ENCODE results near the gene TSSC4.

The TSSC4 gene

GRCh38 chr11:2446590-2447252 lies 46.2 kb downstream of the TSSC4 start:
- Histone ChIP-seq H3K4me3 (replicated peaks; ENCODE audit: low read depth, low read length) (no peak overlapping the region), H3K27me3 (replicated peaks; ENCODE audit: control insufficient read depth, insufficient read depth, low read length) (peaks cover 2% of the 10 kb centered on the region), H3K36me3 (ENCODE audit: control insufficient read depth, insufficient read depth, low read length) (no peaks in the 10 kb centered on the region)
- no peak for TF ChIP-seq CTCF (IDR thresholded peaks at IDR 0.05; ENCODE audit: insufficient read depth, low read length, poor library complexity, severe bottlenecking)
- no peak for DNase-seq (ENCODE audit: extremely low read depth, insufficient read length)

DNA sequence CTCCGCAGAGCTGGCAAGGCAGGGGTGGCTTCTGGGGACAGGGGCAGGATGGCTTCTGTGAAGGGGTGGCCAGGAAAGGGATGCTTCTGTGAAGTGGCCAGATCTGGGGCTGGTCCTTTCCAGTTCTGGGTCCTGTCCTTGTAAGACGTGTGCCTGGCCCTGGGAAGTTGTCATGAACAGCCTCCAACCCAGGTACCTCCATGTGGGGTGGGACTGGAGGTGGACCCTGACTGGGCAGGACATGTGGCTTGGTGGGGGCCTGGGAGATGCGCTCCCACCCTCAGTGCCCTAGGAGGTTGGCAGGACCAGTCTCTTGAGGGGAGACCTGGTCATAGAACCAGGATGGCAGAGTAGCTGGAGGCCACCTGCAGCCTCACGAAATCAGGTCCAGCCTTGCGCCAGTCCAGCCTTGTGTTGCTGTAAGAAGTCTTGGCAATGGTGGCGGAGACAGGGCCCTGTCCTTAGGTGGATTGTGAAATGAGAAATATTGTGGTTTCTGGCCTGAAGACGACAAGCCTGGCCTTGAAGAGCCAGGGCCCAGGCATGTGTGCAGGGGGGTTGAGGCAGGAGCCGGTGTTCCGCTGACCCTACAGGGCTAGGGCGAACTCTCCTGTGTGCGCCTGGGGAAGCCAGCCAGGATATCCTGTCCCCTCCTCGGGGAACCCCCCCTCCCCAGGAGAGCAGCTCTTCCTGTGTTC lies 46.9 kb downstream of the TSSC4 start:
- Histone ChIP-seq H3K27me3 (replicated peaks; ENCODE audit: control insufficient read depth, insufficient read depth, low read length) (peaks cover 2% of the 10 kb centered on the region), H3K4me3 (replicated peaks; ENCODE audit: low read depth, low read length) (no peak overlapping the region), H3K36me3 (ENCODE audit: control insufficient read depth, insufficient read depth, low read length) (no peaks in the 10 kb centered on the region)
- DNase-seq (ENCODE audit: extremely low read depth, insufficient read length) = no peak
- no peak for TF ChIP-seq CTCF (IDR thresholded peaks at IDR 0.05; ENCODE audit: insufficient read depth, low read length, poor library complexity, severe bottlenecking)

GRCh38 chr11:2447951-2448650 lies 47.6 kb downstream of the TSSC4 start:
- Histone ChIP-seq H3K36me3 (ENCODE audit: control insufficient read depth, insufficient read depth, low read length) (no peaks in the 10 kb centered on the region), H3K27me3 (replicated peaks; ENCODE audit: control insufficient read depth, insufficient read depth, low read length) (peaks cover 2% of the 10 kb centered on the region), H3K4me3 (replicated peaks; ENCODE audit: low read depth, low read length) (no peak overlapping the region)
- DNase-seq (ENCODE audit: extremely low read depth, insufficient read length) = no peak
- no peak for TF ChIP-seq CTCF (IDR thresholded peaks at IDR 0.05; ENCODE audit: insufficient read depth, low read length, poor library complexity, severe bottlenecking)

DNA sequence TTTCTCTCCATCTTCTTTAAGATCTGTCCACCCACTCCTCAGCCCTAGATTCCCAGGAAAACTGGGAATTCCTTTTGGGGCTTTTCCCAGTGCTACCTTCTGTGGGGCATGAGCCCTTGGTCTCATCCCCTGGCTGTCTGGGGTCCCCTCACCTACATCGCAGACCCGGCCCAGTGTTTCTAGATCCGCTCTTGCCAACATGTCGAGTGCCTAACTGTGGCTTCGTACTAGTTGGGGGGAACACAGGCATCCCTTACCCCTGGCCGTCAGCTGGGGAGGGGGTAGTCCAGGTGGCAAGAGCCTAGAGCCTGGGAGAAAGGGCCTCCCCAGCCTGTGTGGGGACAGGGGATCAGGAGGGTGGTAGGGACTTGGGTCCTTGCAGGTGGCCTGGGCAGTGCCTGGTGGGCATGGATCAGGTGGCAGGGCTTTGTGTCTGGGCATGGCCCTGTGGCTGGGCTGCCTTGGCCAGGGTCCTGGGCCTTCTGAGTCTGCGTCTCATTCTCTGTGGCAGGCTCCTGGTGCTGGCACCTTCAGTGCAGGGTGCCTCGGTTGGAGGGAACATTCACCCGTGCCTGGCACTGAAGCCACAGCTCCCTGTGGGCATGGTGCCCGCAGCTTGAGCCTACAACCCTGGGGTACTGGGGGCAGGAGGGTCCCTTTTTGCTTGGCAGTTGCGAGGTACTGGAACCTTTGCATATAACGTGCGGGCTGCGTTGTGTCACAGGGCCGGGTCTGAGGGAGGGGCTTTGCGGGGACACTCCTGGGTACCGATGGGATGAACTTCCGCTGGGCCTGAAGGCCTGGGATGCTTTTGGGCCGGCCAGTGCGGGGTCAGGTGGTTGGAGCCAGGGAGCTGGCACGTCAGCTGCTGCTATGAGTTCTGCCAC lies 48.4 kb downstream of the TSSC4 start:
- DNase-seq (ENCODE audit: extremely low read depth, insufficient read length) = no peak
- Histone ChIP-seq H3K27me3 (replicated peaks; ENCODE audit: control insufficient read depth, insufficient read depth, low read length) (peaks cover 2% of the 10 kb centered on the region), H3K36me3 (ENCODE audit: control insufficient read depth, insufficient read depth, low read length) (no peaks in the 10 kb centered on the region), H3K4me3 (replicated peaks; ENCODE audit: low read depth, low read length) (no peak overlapping the region)
- no peak for TF ChIP-seq CTCF (IDR thresholded peaks at IDR 0.05; ENCODE audit: insufficient read depth, low read length, poor library complexity, severe bottlenecking)

DNA sequence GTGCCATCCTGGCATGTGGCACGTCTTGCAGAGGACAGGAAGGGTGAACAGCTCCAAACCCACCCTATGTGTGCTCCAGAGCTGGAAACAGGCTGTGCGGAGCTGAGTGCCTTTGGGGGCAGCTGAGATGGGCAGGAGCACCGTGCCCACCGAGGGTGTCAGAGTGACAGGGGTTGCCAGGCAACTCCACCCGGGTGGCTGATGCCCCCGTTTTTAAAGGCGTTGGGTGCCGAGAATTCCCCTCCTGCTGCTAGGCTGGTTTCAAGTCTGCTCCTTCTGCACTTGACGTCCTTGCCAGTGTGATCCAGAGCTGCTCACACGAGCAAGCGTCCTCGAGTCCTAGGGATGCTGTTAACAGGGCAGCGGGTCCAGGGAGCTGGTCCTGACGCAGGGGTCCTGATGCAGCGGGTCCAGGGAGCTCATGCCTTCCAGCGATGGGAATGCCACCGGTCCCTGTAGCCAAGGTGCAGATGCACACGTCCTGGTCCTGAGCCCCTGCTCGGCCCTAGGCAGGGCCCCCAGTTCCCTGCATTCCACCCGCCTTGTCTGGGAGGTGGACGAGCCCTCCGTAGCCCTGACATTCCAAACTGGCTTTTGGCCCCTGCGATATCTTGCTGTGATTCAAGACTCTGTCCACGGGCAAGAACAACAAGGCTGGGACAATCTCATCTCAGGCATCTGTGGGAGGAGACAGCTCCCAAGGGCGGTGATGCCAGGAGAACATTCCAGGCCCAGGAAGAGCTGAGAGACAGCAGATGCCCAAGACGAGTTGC lies 49.2 kb downstream of the TSSC4 start:
- no peak for TF ChIP-seq CTCF (IDR thresholded peaks at IDR 0.05; ENCODE audit: insufficient read depth, low read length, poor library complexity, severe bottlenecking)
- H3K36me3 ChIP-seq (ENCODE audit: control insufficient read depth, insufficient read depth, low read length) = no peaks in the 10 kb centered on the region

More for the DNA sequence above, 49.2 kb downstream of the TSSC4 start:
- Histone ChIP-seq H3K4me3 (replicated peaks; ENCODE audit: low read depth, low read length) (no peak overlapping the region), H3K27me3 (replicated peaks; ENCODE audit: control insufficient read depth, insufficient read depth, low read length) (peaks cover 2% of the 10 kb centered on the region)
- DNase-seq (ENCODE audit: extremely low read depth, insufficient read length) = no peak

Measured in GM06990 (cell line).